Fibroblast of pulmonary artery (primary cell): Measurements from ENCODE around the gene CASP9.
"Not testable (repeated sequence)": the region's sequence is repeated elsewhere in the genome, so short reads cannot be mapped to it uniquely, and the experiment has no call there.

ENCODE experiments used
- DNase-seq: peaks from one replicate; pipeline ENCODE4 v3.0.0-alpha.2; 2010; ENCODE audit warnings: low read depth
- H3K4me3 ChIP-seq: replicated peaks from 2 replicates; pipeline ENCODE4 v1.5.1; 2011; ENCODE audit warnings: low read depth, mild to moderate bottlenecking, control low read depth, low read length, moderate library complexity
- CTCF ChIP-seq: IDR thresholded peaks from 2 replicates; pipeline ENCODE4 v1.5.1; 2011; ENCODE audit warnings: mild to moderate bottlenecking, control low read depth, low read length, inconsistent platforms; ENCODE audit errors: missing control alignments

CASP9 gene

GRCh38 chr1:15468145-15468544, 55.9 kb downstream of the CASP9 start:
- TF ChIP-seq CTCF: no peak
- no peak overlapping the region for H3K4me3 ChIP-seq
- DNase-seq: no peak

- DNase-seq, H3K4me3 ChIP-seq: not testable (repeated sequence)
These were observed 56.9 kb downstream of the CASP9 start for GRCh38 chr1:15466955-15467625.

- no peak for DNase-seq
- H3K4me3 ChIP-seq: no peak overlapping the region
- TF ChIP-seq CTCF: no peak
These were observed 58.3 kb downstream of the CASP9 start for GRCh38 chr1:15465674-15466073.

GRCh38 chr1:15463926-15464322, 60.1 kb downstream of the CASP9 start:
- H3K4me3 ChIP-seq, DNase-seq: not testable (repeated sequence)

- DNase-seq, H3K4me3 ChIP-seq: not testable (repeated sequence)
These were observed 60.8 kb downstream of the CASP9 start for GRCh38 chr1:15463064-15463800.

- TF ChIP-seq CTCF: no peak
- DNase-seq: no peak
- H3K4me3 ChIP-seq: no peak overlapping the region
These were observed 63.3 kb downstream of the CASP9 start for GRCh38 chr1:15460708-15461095.

- no peak for DNase-seq
- TF ChIP-seq CTCF: no peak
- no peak overlapping the region for H3K4me3 ChIP-seq
These were observed 64.0 kb downstream of the CASP9 start for GRCh38 chr1:15459771-15460707.

- not testable (repeated sequence) for DNase-seq, H3K4me3 ChIP-seq
These were observed 65.6 kb downstream of the CASP9 start for GRCh38 chr1:15458388-15458787.

GRCh38 chr1:15457585-15457984, 66.4 kb downstream of the CASP9 start:
- DNase-seq: no peak
- no peak for TF ChIP-seq CTCF

More at GRCh38 chr1:15457585-15457984, 66.4 kb downstream of the CASP9 start:
- H3K4me3 ChIP-seq: no peak overlapping the region
